BLaER1 treated with 17β-estradiol and CSF1 and Interleukin-3, amounts not matched to agents 10 nM and 100 nM (cell line): ENCODE results near the gene GAL.

Experiments used
- H3K27ac ChIP-seq, 11 experiments: shearing (Covaris generic); formaldehyde crosslinking; 2 replicates each; pipeline ENCODE4 v1.8.1; 2022
- H3K27me3 ChIP-seq, 11 experiments: shearing (Covaris generic); formaldehyde crosslinking; 2 replicates each; pipeline ENCODE4 v1.8.1; 2022
- H3K36me3 ChIP-seq, 11 experiments: shearing (Covaris generic); formaldehyde crosslinking; 2 replicates each; pipeline ENCODE4 v1.8.1; 2022
- H3K4me1 ChIP-seq, 10 experiments: shearing (Covaris generic); formaldehyde crosslinking; 2 replicates each; pipeline ENCODE4 v1.8.1; 2022
- H3K4me2 ChIP-seq, 11 experiments: shearing (Covaris generic); formaldehyde crosslinking; 2 replicates each; pipeline ENCODE4 v1.8.1; 2022
- H3K4me3 ChIP-seq, 10 experiments: shearing (Covaris generic); formaldehyde crosslinking; 2 replicates each; pipeline ENCODE4 v1.8.1; 2022
- H3K9ac ChIP-seq, 11 experiments: shearing (Covaris generic); formaldehyde crosslinking; 2 replicates each; pipeline ENCODE4 v1.8.1; 2022
- H3K9me3 ChIP-seq, 11 experiments: shearing (Covaris generic); formaldehyde crosslinking; replicated peaks in 1 of 11; 2 replicates each; pipeline ENCODE4 v1.8.1; 2022
- H4K20me1 ChIP-seq, 11 experiments: shearing (Covaris generic); formaldehyde crosslinking; 2 replicates each; pipeline ENCODE4 v1.8.1; 2022
- Cebpa-rat ChIP-seq, 11 experiments: shearing (Covaris generic); IDR thresholded peaks; 2 replicates each; pipeline ENCODE4 v1.8.1; 2022

GAL gene

GRCh38 chr11:68688881-68689280, 4.5 kb downstream of the GAL start:
- H3K9me3 ChIP-seq, result no peaks in the 10 kb centered on the region
- no peak overlapping the region for H3K9ac ChIP-seq
- H3K27me3 ChIP-seq, result peaks cover 42 to 71% (median 58%) of the 10 kb centered on the region in 11 experiments
- no peaks in the 10 kb centered on the region for H3K36me3 ChIP-seq
- no peak for TF ChIP-seq Cebpa-rat (IDR thresholded peaks at IDR 0.05)
- no peak overlapping the region for H3K4me3 ChIP-seq
- peaks cover 7 to 15% (median 13%) of the 10 kb centered on the region in 10 experiments; a peak in 18 of 20 replicates for H3K4me1 ChIP-seq
- H3K4me2 ChIP-seq, result no peak overlapping the region
- H3K27ac ChIP-seq, result no peak overlapping the region
- peaks cover 0 to 27% (median 0%) of the 10 kb centered on the region in 11 experiments; a peak in 9 of 22 replicates for H4K20me1 ChIP-seq

- Histone ChIP-seq H3K4me3 (no peak overlapping the region), H3K4me2 (peak overlapping the region in 10 of 11 experiments; percentile 6 to 65 (median 41); a peak in 17 of 22 replicates), H3K27me3 (peaks cover 31 to 60% (median 47%) of the 10 kb centered on the region in 11 experiments), H3K9ac (0 out of 22 replicates have a peak overlapping the region, but pooled peaks of 1 of the 11 experiments have one; percentile 25), H3K4me1 (peaks cover 7 to 15% (median 13%) of the 10 kb centered on the region in 10 experiments; a peak in 18 of 20 replicates), H3K36me3 (no peaks in the 10 kb centered on the region), H3K27ac (no peak overlapping the region), H4K20me1 (peaks cover 0 to 17% (median 0%) of the 10 kb centered on the region in 11 experiments; a peak in 8 of 22 replicates), H3K9me3 (peaks cover 0 to 6% (median 2%) of the 10 kb centered on the region in 11 experiments; a peak in 5 of 22 replicates)
- TF ChIP-seq Cebpa-rat (IDR thresholded peaks at IDR 0.05), result no peak
Observed at GRCh38 chr11:68689737-68690625, 5.6 kb downstream of the GAL start.

- peaks cover 5 to 14% (median 11%) of the 10 kb centered on the region in 11 experiments for H3K9me3 ChIP-seq
- H3K4me1 ChIP-seq, result peaks cover 7 to 15% (median 13%) of the 10 kb centered on the region in 10 experiments; a peak in 18 of 20 replicates
- peaks cover 22 to 52% (median 39%) of the 10 kb centered on the region in 11 experiments for H3K27me3 ChIP-seq
- H3K9ac ChIP-seq, result peak overlapping the region in 1 of 11 experiments; percentile 25; a peak in 1 of 22 replicates
- H4K20me1 ChIP-seq, result peaks cover 0 to 9% (median 0%) of the 10 kb centered on the region in 11 experiments; a peak in 7 of 22 replicates
- no peak overlapping the region for H3K27ac ChIP-seq
- no peaks in the 10 kb centered on the region; a peak in 1 of 22 replicates for H3K36me3 ChIP-seq
- peak overlapping the region; percentile 6 to 65 (median 40); a peak in 20 of 22 replicates for H3K4me2 ChIP-seq
- TF ChIP-seq Cebpa-rat (IDR thresholded peaks at IDR 0.05), result no peak
- no peak overlapping the region for H3K4me3 ChIP-seq
Observed at GRCh38 chr11:68690671-68691401, 6.5 kb downstream of the GAL start.

- Histone ChIP-seq H4K20me1 (peaks cover 0 to 3% (median 0%) of the 10 kb centered on the region in 11 experiments; a peak in 7 of 22 replicates), H3K27me3 (peaks cover 17 to 46% (median 33%) of the 10 kb centered on the region in 11 experiments), H3K27ac (no peak overlapping the region), H3K4me1 (peaks cover 7 to 15% (median 13%) of the 10 kb centered on the region in 10 experiments; a peak in 18 of 20 replicates), H3K9ac (no peak overlapping the region), H3K4me2 (peak overlapping the region in 6 of 11 experiments; percentile 40 to 65 (median 54); a peak in 9 of 22 replicates), H3K36me3 (peaks cover 0 to 3% (median 0%) of the 10 kb centered on the region in 11 experiments; a peak in 1 of 22 replicates), H3K9me3 (peaks cover 11 to 20% (median 16%) of the 10 kb centered on the region in 11 experiments), H3K4me3 (no peak overlapping the region)
- no peak for TF ChIP-seq Cebpa-rat (IDR thresholded peaks at IDR 0.05)
Observed at GRCh38 chr11:68691402-68691784, 7.0 kb downstream of the GAL start.

- Histone ChIP-seq H3K27me3 (peaks cover 10 to 39% (median 26%) of the 10 kb centered on the region in 11 experiments), H3K9me3 (peaks cover 14 to 27% (median 22%) of the 10 kb centered on the region in 11 experiments), H3K4me3 (no peak overlapping the region), H3K4me2 (no peak overlapping the region), H4K20me1 (no peaks in the 10 kb centered on the region; a peak in 3 of 22 replicates), H3K9ac (no peak overlapping the region), H3K27ac (no peak overlapping the region), H3K36me3 (peaks cover 0 to 3% (median 0%) of the 10 kb centered on the region in 11 experiments; a peak in 1 of 22 replicates), H3K4me1 (peaks cover 7 to 15% (median 13%) of the 10 kb centered on the region in 10 experiments; a peak in 18 of 20 replicates)
- TF ChIP-seq Cebpa-rat (IDR thresholded peaks at IDR 0.05), result no peak
Observed at GRCh38 chr11:68692115-68692514, 7.8 kb downstream of the GAL start.

GRCh38 chr11:68692871-68693483, 8.6 kb downstream of the GAL start:
- TF ChIP-seq Cebpa-rat (IDR thresholded peaks at IDR 0.05), result no peak
- Histone ChIP-seq H3K27ac (no peak overlapping the region), H3K9ac (no peak overlapping the region), H3K27me3 (peaks cover 6 to 30% (median 22%) of the 10 kb centered on the region in 11 experiments; a peak in 17 of 22 replicates), H3K4me3 (no peak overlapping the region), H3K4me2 (no peak overlapping the region), H3K4me1 (peaks cover 7 to 15% (median 13%) of the 10 kb centered on the region in 10 experiments; a peak in 18 of 20 replicates), H3K36me3 (peaks cover 0 to 3% (median 0%) of the 10 kb centered on the region in 11 experiments; a peak in 1 of 22 replicates), H4K20me1 (no peaks in the 10 kb centered on the region; a peak in 2 of 22 replicates), H3K9me3 (peaks cover 14 to 35% (median 24%) of the 10 kb centered on the region in 11 experiments)

- Histone ChIP-seq H4K20me1 (no peaks in the 10 kb centered on the region; a peak in 2 of 22 replicates), H3K4me3 (no peak overlapping the region), H3K36me3 (peaks cover 0 to 3% (median 0%) of the 10 kb centered on the region in 11 experiments; a peak in 1 of 22 replicates), H3K4me2 (no peak overlapping the region), H3K9me3 (peaks cover 16 to 38% (median 29%) of the 10 kb centered on the region in 11 experiments), H3K27ac (no peak overlapping the region), H3K9ac (no peak overlapping the region), H3K4me1 (peaks cover 7 to 15% (median 13%) of the 10 kb centered on the region in 10 experiments; a peak in 18 of 20 replicates), H3K27me3 (peaks cover 6 to 27% (median 21%) of the 10 kb centered on the region in 11 experiments; a peak in 17 of 22 replicates)
- no peak for TF ChIP-seq Cebpa-rat (IDR thresholded peaks at IDR 0.05)
Observed at GRCh38 chr11:68693484-68693882, 9.1 kb downstream of the GAL start.
